ENCODE data around the gene UGT1A7.
"Not testable (repeated sequence)": the region's sequence is repeated elsewhere in the genome, so short reads cannot be mapped to it uniquely, and the experiment has no call there.

UGT1A7 gene

GRCh38 chr2:233643128-233643527, 38.6 kb upstream of the UGT1A7 start:
- Histone ChIP-seq H2AFZ (ENCODE audit: low read depth, low read length, severe bottlenecking) (no peak overlapping the region), H3K9me3 (ENCODE audit: insufficient read depth, low read length) (no peaks in the 10 kb centered on the region), H3K9ac (ENCODE audit: low read length) (no peak overlapping the region), H4K20me1 (ENCODE audit: low read depth, low read length) (no peaks in the 10 kb centered on the region), H3F3A (ENCODE audit: insufficient read depth) (no peaks in the 10 kb centered on the region; the same call in 1 of the 2 replicates), H3K4me2 (ENCODE audit: low read depth, low read length, poor library complexity, severe bottlenecking) (no peak overlapping the region), H3K27ac (ENCODE audit: low read depth, low read length) (no peak overlapping the region), H3K36me3 (ENCODE audit: low read length) (no peaks in the 10 kb centered on the region), H3K27me3 (ENCODE audit: low read length) (no peaks in the 10 kb centered on the region), H3K4me3 (ENCODE audit: insufficient read depth, low read length, poor library complexity, severe bottlenecking) (no peak overlapping the region), H3K9me2 (replicated peaks; ENCODE audit: insufficient read depth, low read length) (no peaks in the 10 kb centered on the region; the same call in 1 of the 2 replicates), H3K79me2 (ENCODE audit: insufficient read depth, low read length) (no peaks in the 10 kb centered on the region)
- TF ChIP-seq CTCF (IDR thresholded peaks at IDR 0.05; ENCODE audit: insufficient read depth, low read length, poor library complexity, severe bottlenecking) (no peak), EZH2phosphoT487 (conservative IDR thresholded peaks at IDR 0.05; ENCODE audit: low read length) (no peak)

- not testable (repeated sequence) for H3K4me2 ChIP-seq (ENCODE audit: low read depth, low read length, poor library complexity, severe bottlenecking); H3K4me3 ChIP-seq (ENCODE audit: insufficient read depth, low read length, poor library complexity, severe bottlenecking); H4K20me1 ChIP-seq (ENCODE audit: low read depth, low read length); H3F3A ChIP-seq (ENCODE audit: insufficient read depth); H3K9me3 ChIP-seq (ENCODE audit: insufficient read depth, low read length); H3K27me3 ChIP-seq (ENCODE audit: low read length); H3K36me3 ChIP-seq (ENCODE audit: low read length); H3K79me2 ChIP-seq (ENCODE audit: insufficient read depth, low read length); H2AFZ ChIP-seq (ENCODE audit: low read depth, low read length, severe bottlenecking); H3K9me2 ChIP-seq (replicated peaks; ENCODE audit: insufficient read depth, low read length); H3K27ac ChIP-seq (ENCODE audit: low read depth, low read length); H3K9ac ChIP-seq (ENCODE audit: low read length)
Measured at GRCh38 chr2:233646033-233646432, 35.7 kb upstream of the UGT1A7 start.

GRCh38 chr2:233650981-233651380, 30.7 kb upstream of the UGT1A7 start:
- Histone ChIP-seq H3K9me2 (replicated peaks; ENCODE audit: insufficient read depth, low read length) (no peaks in the 10 kb centered on the region), H2AFZ (ENCODE audit: low read depth, low read length, severe bottlenecking) (no peak overlapping the region), H3K9me3 (ENCODE audit: insufficient read depth, low read length) (no peaks in the 10 kb centered on the region), H3K36me3 (ENCODE audit: low read length) (no peaks in the 10 kb centered on the region; the same call in 1 of the 2 replicates), H3K9ac (ENCODE audit: low read length) (no peak overlapping the region), H3K4me2 (ENCODE audit: low read depth, low read length, poor library complexity, severe bottlenecking) (no peak overlapping the region), H3K27ac (ENCODE audit: low read depth, low read length) (no peak overlapping the region), H3K79me2 (ENCODE audit: insufficient read depth, low read length) (no peaks in the 10 kb centered on the region), H3K27me3 (ENCODE audit: low read length) (no peaks in the 10 kb centered on the region), H3F3A (ENCODE audit: insufficient read depth) (no peaks in the 10 kb centered on the region), H4K20me1 (ENCODE audit: low read depth, low read length) (no peaks in the 10 kb centered on the region), H3K4me3 (ENCODE audit: insufficient read depth, low read length, poor library complexity, severe bottlenecking) (no peak overlapping the region)
- no peak for TF ChIP-seq CTCF (IDR thresholded peaks at IDR 0.05; ENCODE audit: insufficient read depth, low read length, poor library complexity, severe bottlenecking)
- TF ChIP-seq EZH2phosphoT487 (conservative IDR thresholded peaks at IDR 0.05; ENCODE audit: low read length) = no peak

- TF ChIP-seq CTCF (IDR thresholded peaks at IDR 0.05; ENCODE audit: insufficient read depth, low read length, poor library complexity, severe bottlenecking) = no peak
- TF ChIP-seq EZH2phosphoT487 (conservative IDR thresholded peaks at IDR 0.05; ENCODE audit: low read length) = no peak
Measured at GRCh38 chr2:233651430-233651829, 30.3 kb upstream of the UGT1A7 start.

More at GRCh38 chr2:233651430-233651829, 30.3 kb upstream of the UGT1A7 start:
- Histone ChIP-seq H3K9me2 (replicated peaks; ENCODE audit: insufficient read depth, low read length) (no peaks in the 10 kb centered on the region), H3K36me3 (ENCODE audit: low read length) (no peaks in the 10 kb centered on the region; the same call in 1 of the 2 replicates), H3K4me2 (ENCODE audit: low read depth, low read length, poor library complexity, severe bottlenecking) (no peak overlapping the region), H3K27ac (ENCODE audit: low read depth, low read length) (no peak overlapping the region), H3K9me3 (ENCODE audit: insufficient read depth, low read length) (no peaks in the 10 kb centered on the region), H4K20me1 (ENCODE audit: low read depth, low read length) (no peaks in the 10 kb centered on the region), H3K27me3 (ENCODE audit: low read length) (no peaks in the 10 kb centered on the region), H3K4me3 (ENCODE audit: insufficient read depth, low read length, poor library complexity, severe bottlenecking) (no peak overlapping the region), H3F3A (ENCODE audit: insufficient read depth) (no peaks in the 10 kb centered on the region), H3K9ac (ENCODE audit: low read length) (no peak overlapping the region), H2AFZ (ENCODE audit: low read depth, low read length, severe bottlenecking) (no peak overlapping the region), H3K79me2 (ENCODE audit: insufficient read depth, low read length) (no peaks in the 10 kb centered on the region)
